Esophagus squamous epithelium (tissue), 4 donors: ENCODE results near the gene PCDHA4.

Source experiments
- POLR2A ChIP-seq, 4 donors: fragments of 450-650 bp; IDR thresholded peaks; one replicate each; pipeline ENCODE4 v1.6.1; 2017; ENCODE audit warnings: antibody characterized with exemption in 4 of 4, mild to moderate bottlenecking in 4 of 4, moderate library complexity in 3 of 4
- TF ChIP-seq, protein P1 (sequence below), 6 experiments: fragments of 450-650 bp in 4 of 6; fragments of 200-600 bp in 2 of 6; sonication (generic) in 2 of 6; IDR thresholded peaks; one replicate each; pipeline ENCODE4 v1.5.1; 2016 to 2019; ENCODE audit warnings: antibody characterized with exemption in 6 of 6, mild to moderate bottlenecking in 4 of 6, moderate library complexity in 4 of 6

DNA sequence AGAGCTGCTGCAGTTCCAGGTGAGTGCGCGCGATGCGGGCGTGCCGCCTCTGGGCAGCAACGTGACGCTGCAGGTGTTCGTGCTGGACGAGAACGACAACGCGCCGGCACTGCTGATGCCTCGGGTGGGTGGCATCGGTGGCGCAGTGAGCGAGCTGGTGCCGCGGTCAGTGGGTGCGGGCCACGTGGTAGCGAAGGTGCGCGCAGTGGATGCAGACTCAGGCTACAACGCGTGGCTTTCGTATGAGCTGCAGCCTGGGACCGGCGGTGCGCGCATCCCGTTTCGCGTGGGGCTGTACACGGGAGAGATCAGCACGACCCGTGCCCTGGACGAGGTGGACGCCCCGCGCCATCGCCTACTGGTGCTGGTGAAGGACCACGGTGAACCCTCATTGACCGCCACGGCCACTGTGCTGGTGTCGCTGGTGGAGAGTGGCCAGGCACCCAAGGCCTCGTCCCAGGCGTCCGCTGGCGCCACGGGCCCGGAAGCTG, 4.0 kb upstream of the PCDHA4 start:
- TF ChIP-seq, protein P1, sequence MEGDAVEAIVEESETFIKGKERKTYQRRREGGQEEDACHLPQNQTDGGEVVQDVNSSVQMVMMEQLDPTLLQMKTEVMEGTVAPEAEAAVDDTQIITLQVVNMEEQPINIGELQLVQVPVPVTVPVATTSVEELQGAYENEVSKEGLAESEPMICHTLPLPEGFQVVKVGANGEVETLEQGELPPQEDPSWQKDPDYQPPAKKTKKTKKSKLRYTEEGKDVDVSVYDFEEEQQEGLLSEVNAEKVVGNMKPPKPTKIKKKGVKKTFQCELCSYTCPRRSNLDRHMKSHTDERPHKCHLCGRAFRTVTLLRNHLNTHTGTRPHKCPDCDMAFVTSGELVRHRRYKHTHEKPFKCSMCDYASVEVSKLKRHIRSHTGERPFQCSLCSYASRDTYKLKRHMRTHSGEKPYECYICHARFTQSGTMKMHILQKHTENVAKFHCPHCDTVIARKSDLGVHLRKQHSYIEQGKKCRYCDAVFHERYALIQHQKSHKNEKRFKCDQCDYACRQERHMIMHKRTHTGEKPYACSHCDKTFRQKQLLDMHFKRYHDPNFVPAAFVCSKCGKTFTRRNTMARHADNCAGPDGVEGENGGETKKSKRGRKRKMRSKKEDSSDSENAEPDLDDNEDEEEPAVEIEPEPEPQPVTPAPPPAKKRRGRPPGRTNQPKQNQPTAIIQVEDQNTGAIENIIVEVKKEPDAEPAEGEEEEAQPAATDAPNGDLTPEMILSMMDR (IDR thresholded peaks at IDR 0.05), result no peak
- TF ChIP-seq POLR2A (IDR thresholded peaks at IDR 0.05), result no peak
